SK-N-SH treated with all-trans-retinoic acid at 6 μM for 48 hours (cell line): ENCODE results near the gene SNX9.

Source experiments
- ATAC-seq: fragments of 200-7000 bp; cut with Tn5 transposase; 3 replicates; pipeline ENCODE4 v1.9.1; 2020; ENCODE audit warnings: mild to moderate bottlenecking, moderate library complexity
- ARNTL ChIP-seq: fragments of 450-650 bp; formaldehyde crosslinking; IDR thresholded peaks from 2 replicates; pipeline ENCODE4 v1.5.0; 2020; ENCODE audit warnings: low read depth, mild to moderate bottlenecking, moderate library complexity, borderline replicate concordance
- BACH2 ChIP-seq: fragments of 250-450 bp; sonication (Bioruptor Pico); IDR thresholded peaks from 2 replicates; pipeline ENCODE4 v1.9.0; 2021; ENCODE audit warnings: mild to moderate bottlenecking, borderline replicate concordance
- CSDC2 ChIP-seq: fragments of 250-450 bp; sonication (Bioruptor Pico); IDR thresholded peaks from 2 replicates; pipeline ENCODE4 v1.5.0; 2020; ENCODE audit warnings: mild to moderate bottlenecking, moderate library complexity
- ESRRG ChIP-seq: fragments of 250-450 bp; sonication (Bioruptor Pico); IDR thresholded peaks from 2 replicates; pipeline ENCODE4 v1.6.1; 2021; ENCODE audit warnings: mild to moderate bottlenecking
- GLIS3 ChIP-seq: fragments of 250-450 bp; sonication (Bioruptor Pico); IDR thresholded peaks from 2 replicates; pipeline ENCODE4 v1.5.0; 2020; ENCODE audit warnings: mild to moderate bottlenecking, moderate library complexity
- ISL1 ChIP-seq: fragments of 250-450 bp; sonication (Bioruptor Pico); IDR thresholded peaks from 2 replicates; pipeline ENCODE4 v2.1.2; 2022; ENCODE audit warnings: mild to moderate bottlenecking, moderate library complexity
- OSR1 ChIP-seq: fragments of 250-450 bp; sonication (Bioruptor Pico); IDR thresholded peaks from 2 replicates; pipeline ENCODE4 v1.8.0; 2022; ENCODE audit warnings: moderate library complexity, mild to moderate bottlenecking, inconsistent platforms
- PPARA ChIP-seq: fragments of 250-450 bp; sonication (Bioruptor Pico); IDR thresholded peaks from 2 replicates; pipeline ENCODE4 v1.5.0; 2020; ENCODE audit warnings: mild to moderate bottlenecking, borderline replicate concordance
- RARB ChIP-seq: fragments of 250-450 bp; sonication (Bioruptor Pico); IDR thresholded peaks from 2 replicates; pipeline ENCODE4 v1.8.0; 2021; ENCODE audit warnings: mild to moderate bottlenecking, moderate library complexity
- SNAI2 ChIP-seq: fragments of 250-450 bp; sonication (Bioruptor Pico); IDR thresholded peaks from 2 replicates; pipeline ENCODE4 v1.5.0; 2020; ENCODE audit warnings: mild to moderate bottlenecking, moderate library complexity
- TCF4 ChIP-seq: fragments of 250-450 bp; sonication (Bioruptor Pico); IDR thresholded peaks from 2 replicates; pipeline ENCODE4 v1.8.0; 2021; ENCODE audit warnings: mild to moderate bottlenecking, moderate library complexity, borderline replicate concordance
- TOX ChIP-seq: fragments of 250-450 bp; sonication (Bioruptor Pico); IDR thresholded peaks from 2 replicates; pipeline ENCODE4 v1.8.0; 2021; ENCODE audit warnings: mild to moderate bottlenecking, moderate library complexity, borderline replicate concordance
- ZC3H10 ChIP-seq: fragments of 250-450 bp; sonication (Bioruptor Pico); IDR thresholded peaks from 2 replicates; pipeline ENCODE4 v1.5.1; 2021; ENCODE audit warnings: mild to moderate bottlenecking, moderate library complexity
- ZFP3 ChIP-seq: fragments of 250-450 bp; sonication (Bioruptor Pico); IDR thresholded peaks from 2 replicates; pipeline ENCODE4 v1.5.0; 2020; ENCODE audit warnings: mild to moderate bottlenecking, moderate library complexity
- ZFP30 ChIP-seq: fragments of 450-650 bp; formaldehyde crosslinking; IDR thresholded peaks from 2 replicates; pipeline ENCODE4 v1.5.0; 2022; ENCODE audit warnings: mild to moderate bottlenecking, moderate library complexity
- TF ChIP-seq, protein P1 (sequence below): fragments of 250-450 bp; sonication (Bioruptor Pico); IDR thresholded peaks from 2 replicates; pipeline ENCODE4 v1.8.0; 2020; ENCODE audit warnings: mild to moderate bottlenecking, moderate library complexity, borderline replicate concordance
- TF ChIP-seq, protein P2 (sequence below): fragments of 250-450 bp; sonication (Bioruptor Pico); IDR thresholded peaks from 2 replicates; pipeline ENCODE4 v1.5.0; 2020; ENCODE audit warnings: mild to moderate bottlenecking, moderate library complexity
- TF ChIP-seq, protein P3 (sequence below): fragments of 250-450 bp; sonication (Bioruptor Pico); IDR thresholded peaks from 2 replicates; pipeline ENCODE4 v1.5.1; 2021; ENCODE audit warnings: mild to moderate bottlenecking, moderate library complexity
- TF ChIP-seq, protein P4 (sequence below): fragments of 250-450 bp; sonication (Bioruptor Pico); IDR thresholded peaks from 2 replicates; pipeline ENCODE4 v1.8.0; 2021; ENCODE audit warnings: low read depth, mild to moderate bottlenecking, moderate library complexity, borderline replicate concordance

SNX9 gene

DNA sequence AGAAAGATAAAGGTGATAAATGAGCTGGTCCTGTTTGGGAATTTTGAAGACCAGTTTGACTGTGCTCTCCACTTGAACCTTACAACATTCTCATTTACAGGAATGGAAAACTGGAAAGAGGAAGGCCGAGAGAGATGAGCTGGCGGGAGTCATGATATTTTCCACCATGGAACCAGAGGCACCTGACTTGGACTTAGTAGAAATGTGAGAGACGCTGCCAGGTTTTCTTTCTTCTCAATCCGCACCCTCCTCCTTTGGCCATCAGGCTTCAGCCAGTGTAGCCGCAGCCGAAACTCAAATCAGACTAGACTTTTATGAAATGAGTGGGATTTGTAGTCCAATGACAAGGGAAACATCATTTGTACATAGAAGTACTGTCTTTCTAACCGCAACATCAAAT, 104.0 kb downstream of the SNX9 start (continued):
- TF ChIP-seq ZFP3 (no peak), TOX (no peak), RARB (no peak), GLIS3 (CRISPR knock-in tag) (no peak)

DNA sequence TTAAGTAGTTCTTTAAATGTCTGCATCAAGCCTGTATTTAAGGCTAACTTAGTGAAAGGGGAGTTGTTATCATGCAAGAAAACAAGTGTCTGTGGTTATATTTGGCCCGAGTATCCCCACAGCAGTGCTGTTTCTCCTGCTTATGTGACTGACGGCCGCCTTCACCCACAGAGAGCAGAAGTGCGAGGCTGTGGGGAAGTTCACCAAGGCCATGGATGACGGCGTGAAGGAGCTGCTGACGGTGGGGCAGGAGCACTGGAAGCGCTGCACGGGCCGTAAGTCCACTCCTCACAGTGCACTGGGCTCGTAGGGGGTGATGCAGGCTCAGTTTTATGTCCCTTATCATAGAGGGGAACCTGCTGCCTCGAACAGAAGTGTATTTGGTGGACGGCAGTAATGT, 105.4 kb downstream of the SNX9 start:
- TF ChIP-seq ARNTL (CRISPR knock-in tag): no peak
- TF ChIP-seq PPARA (CRISPR knock-in tag): no peak
- no peak for TF ChIP-seq TCF4 (CRISPR knock-in tag)
- no peak for TF ChIP-seq GLIS3 (CRISPR knock-in tag)
- TF ChIP-seq ISL1: no peak
- no peak for TF ChIP-seq ZFP30 (CRISPR knock-in tag)
- ATAC-seq: no peak

DNA sequence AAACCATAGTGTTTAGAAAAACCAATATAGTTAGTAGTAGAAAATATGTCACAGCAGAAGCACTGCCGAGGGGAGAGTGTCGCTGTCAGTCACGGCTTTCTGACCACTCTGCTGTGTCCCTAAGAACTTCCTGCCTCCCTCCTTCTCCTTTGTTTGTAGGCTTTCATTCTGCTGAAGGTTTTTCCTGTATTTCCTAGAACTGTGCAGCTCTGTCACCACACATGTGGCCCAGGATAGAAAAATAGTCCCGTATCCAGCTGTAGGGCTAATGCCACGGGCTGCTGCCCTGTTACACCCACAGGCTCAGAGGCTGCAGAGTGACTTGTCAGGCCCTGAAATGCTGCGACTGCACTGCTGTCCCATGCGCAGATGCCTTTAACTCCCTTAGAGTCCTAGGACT, 106.0 kb downstream of the SNX9 start:
- TF ChIP-seq PPARA (CRISPR knock-in tag) (no peak), GLIS3 (CRISPR knock-in tag) (no peak), ARNTL (CRISPR knock-in tag) (no peak), BACH2 (CRISPR knock-in tag) (no peak), RARB (no peak), ESRRG (no peak)
- TF ChIP-seq, protein P1, sequence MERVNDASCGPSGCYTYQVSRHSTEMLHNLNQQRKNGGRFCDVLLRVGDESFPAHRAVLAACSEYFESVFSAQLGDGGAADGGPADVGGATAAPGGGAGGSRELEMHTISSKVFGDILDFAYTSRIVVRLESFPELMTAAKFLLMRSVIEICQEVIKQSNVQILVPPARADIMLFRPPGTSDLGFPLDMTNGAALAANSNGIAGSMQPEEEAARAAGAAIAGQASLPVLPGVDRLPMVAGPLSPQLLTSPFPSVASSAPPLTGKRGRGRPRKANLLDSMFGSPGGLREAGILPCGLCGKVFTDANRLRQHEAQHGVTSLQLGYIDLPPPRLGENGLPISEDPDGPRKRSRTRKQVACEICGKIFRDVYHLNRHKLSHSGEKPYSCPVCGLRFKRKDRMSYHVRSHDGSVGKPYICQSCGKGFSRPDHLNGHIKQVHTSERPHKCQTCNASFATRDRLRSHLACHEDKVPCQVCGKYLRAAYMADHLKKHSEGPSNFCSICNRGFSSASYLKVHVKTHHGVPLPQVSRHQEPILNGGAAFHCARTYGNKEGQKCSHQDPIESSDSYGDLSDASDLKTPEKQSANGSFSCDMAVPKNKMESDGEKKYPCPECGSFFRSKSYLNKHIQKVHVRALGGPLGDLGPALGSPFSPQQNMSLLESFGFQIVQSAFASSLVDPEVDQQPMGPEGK (CRISPR knock-in tag): no peak
- TF ChIP-seq, protein P2, sequence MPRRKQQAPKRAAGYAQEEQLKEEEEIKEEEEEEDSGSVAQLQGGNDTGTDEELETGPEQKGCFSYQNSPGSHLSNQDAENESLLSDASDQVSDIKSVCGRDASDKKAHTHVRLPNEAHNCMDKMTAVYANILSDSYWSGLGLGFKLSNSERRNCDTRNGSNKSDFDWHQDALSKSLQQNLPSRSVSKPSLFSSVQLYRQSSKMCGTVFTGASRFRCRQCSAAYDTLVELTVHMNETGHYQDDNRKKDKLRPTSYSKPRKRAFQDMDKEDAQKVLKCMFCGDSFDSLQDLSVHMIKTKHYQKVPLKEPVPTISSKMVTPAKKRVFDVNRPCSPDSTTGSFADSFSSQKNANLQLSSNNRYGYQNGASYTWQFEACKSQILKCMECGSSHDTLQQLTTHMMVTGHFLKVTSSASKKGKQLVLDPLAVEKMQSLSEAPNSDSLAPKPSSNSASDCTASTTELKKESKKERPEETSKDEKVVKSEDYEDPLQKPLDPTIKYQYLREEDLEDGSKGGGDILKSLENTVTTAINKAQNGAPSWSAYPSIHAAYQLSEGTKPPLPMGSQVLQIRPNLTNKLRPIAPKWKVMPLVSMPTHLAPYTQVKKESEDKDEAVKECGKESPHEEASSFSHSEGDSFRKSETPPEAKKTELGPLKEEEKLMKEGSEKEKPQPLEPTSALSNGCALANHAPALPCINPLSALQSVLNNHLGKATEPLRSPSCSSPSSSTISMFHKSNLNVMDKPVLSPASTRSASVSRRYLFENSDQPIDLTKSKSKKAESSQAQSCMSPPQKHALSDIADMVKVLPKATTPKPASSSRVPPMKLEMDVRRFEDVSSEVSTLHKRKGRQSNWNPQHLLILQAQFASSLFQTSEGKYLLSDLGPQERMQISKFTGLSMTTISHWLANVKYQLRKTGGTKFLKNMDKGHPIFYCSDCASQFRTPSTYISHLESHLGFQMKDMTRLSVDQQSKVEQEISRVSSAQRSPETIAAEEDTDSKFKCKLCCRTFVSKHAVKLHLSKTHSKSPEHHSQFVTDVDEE: no peak
- no peak for ATAC-seq

DNA sequence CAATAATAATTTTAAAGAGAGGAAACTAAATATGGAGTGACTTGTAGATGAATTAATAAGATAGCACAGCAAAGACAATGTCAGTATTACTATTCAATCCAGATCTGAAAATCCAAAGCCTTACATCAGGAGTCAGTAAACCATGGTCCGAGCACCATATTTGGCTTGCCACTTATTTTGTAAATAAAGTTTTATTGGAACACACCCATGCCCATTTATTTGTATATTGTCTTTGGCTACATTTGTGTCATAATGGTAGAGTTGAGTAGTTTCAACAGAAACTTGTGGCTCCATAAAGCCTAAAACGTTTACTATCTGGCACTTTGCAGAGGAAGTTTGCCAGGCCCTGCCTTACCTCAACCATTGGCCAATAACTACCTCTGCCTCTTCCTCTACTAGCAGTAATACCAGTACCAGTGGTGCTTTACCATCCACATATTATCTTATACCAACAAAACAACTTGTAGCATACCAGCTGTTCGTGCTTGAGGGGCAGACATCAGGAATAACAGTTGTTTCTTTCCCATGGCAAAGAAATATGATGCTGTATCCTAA, 106.8 kb downstream of the SNX9 start:
- ATAC-seq: no peak
- TF ChIP-seq CSDC2 (CRISPR knock-in tag): no peak
- TF ChIP-seq, all 23 proteins: peak for 0

DNA sequence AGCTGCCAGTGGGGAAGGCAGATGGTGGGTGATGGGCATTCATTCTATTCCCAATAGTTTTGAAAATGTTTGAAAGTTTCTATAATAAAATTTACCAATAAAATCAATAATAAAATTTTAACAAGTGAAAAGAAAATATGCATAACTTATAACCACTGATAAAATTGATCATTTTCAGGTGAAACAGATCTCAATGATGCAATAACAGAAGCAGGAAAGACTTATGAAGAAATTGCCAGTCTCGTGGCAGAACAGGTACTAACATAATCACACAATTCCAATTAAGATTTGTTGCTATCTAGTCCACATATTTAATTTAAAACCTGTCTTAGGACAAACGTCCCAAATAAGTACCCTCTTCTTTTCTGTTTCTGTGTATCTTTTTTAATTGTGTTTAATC, 112.7 kb downstream of the SNX9 start:
- TF ChIP-seq, protein P2: no peak
- no peak for TF ChIP-seq ZFP3
- no peak for TF ChIP-seq ARNTL (CRISPR knock-in tag)
- TF ChIP-seq, protein P1 (CRISPR knock-in tag): no peak
- TF ChIP-seq TCF4 (CRISPR knock-in tag): no peak
- no peak for TF ChIP-seq OSR1 (CRISPR knock-in tag)
- no peak for TF ChIP-seq TOX
- TF ChIP-seq GLIS3 (CRISPR knock-in tag): no peak
- TF ChIP-seq SNAI2 (CRISPR knock-in tag): no peak
- TF ChIP-seq PPARA (CRISPR knock-in tag): no peak
- no peak for TF ChIP-seq CSDC2 (CRISPR knock-in tag)
- no peak for TF ChIP-seq ESRRG
- TF ChIP-seq ZC3H10 (CRISPR knock-in tag): no peak
- TF ChIP-seq RARB: no peak
- TF ChIP-seq, protein P3, sequence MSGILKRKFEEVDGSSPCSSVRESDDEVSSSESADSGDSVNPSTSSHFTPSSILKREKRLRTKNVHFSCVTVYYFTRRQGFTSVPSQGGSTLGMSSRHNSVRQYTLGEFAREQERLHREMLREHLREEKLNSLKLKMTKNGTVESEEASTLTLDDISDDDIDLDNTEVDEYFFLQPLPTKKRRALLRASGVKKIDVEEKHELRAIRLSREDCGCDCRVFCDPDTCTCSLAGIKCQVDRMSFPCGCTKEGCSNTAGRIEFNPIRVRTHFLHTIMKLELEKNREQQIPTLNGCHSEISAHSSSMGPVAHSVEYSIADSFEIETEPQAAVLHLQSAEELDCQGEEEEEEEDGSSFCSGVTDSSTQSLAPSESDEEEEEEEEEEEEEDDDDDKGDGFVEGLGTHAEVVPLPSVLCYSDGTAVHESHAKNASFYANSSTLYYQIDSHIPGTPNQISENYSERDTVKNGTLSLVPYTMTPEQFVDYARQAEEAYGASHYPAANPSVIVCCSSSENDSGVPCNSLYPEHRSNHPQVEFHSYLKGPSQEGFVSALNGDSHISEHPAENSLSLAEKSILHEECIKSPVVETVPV (CRISPR knock-in tag): no peak
- TF ChIP-seq, protein P4, sequence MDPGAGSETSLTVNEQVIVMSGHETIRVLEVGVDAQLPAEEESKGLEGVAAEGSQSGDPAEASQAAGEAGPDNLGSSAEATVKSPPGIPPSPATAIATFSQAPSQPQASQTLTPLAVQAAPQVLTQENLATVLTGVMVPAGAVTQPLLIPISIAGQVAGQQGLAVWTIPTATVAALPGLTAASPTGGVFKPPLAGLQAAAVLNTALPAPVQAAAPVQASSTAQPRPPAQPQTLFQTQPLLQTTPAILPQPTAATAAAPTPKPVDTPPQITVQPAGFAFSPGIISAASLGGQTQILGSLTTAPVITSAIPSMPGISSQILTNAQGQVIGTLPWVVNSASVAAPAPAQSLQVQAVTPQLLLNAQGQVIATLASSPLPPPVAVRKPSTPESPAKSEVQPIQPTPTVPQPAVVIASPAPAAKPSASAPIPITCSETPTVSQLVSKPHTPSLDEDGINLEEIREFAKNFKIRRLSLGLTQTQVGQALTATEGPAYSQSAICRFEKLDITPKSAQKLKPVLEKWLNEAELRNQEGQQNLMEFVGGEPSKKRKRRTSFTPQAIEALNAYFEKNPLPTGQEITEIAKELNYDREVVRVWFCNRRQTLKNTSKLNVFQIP: no peak
- no peak for ATAC-seq
